Measurements from ENCODE around the gene PAFAH1B1. TPM values are rescaled to one million over a fixed set of nuclear protein-coding genes. Genes with fewer than 3 reads are reported as not detected.

The PAFAH1B1 gene
- total and polyA plus RNA-seq, 2 donors (not counting 3 experiments of a cell fraction or from before 2014, with no cell fraction given) = 46.5 to 158 TPM

DNA sequence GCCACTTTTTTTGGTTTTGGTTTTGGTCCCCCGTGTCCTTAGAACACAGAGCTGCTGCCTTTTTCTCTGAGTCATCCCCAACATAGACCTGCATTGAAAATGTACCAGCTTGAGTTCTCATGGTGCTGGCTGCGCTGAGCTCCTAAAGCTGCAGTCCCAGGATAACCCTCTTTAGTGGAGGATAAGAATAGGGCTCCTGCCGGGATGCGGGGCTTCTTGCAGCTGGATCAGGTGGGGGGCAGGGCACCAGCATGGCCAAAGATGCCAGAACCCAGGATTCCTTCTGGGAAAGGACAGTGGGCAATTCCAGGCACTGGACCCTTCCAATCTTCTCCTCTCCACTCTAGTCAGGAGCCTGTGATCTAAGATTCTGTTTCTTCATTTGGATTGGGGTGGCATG, 126.4 kb downstream of the PAFAH1B1 start:
- Histone ChIP-seq H2AFZ (ENCODE audit: low read depth, low read length) (no peak overlapping the region), H3K79me2 (ENCODE audit: control insufficient read depth, insufficient read depth, low read length) (no peaks in the 10 kb centered on the region), H3K4me2 (ENCODE audit: insufficient read depth, low read length) (no peak overlapping the region), H3K9ac (replicated peaks; ENCODE audit: extremely low read depth, insufficient read depth, low read length) (no peak overlapping the region), H3K4me1 (ENCODE audit: control insufficient read depth, extremely low read depth, insufficient read depth, low read length) (no peaks in the 10 kb centered on the region), H3K36me3 (ENCODE audit: control insufficient read depth in 2 of 2, extremely low read depth in 1 of 2, insufficient read depth in 2 of 2, low read length in 2 of 2) (no peaks in the 10 kb centered on the region), H3K9me3 (replicated peaks; ENCODE audit: control insufficient read depth, insufficient read depth, low read length) (no peaks in the 10 kb centered on the region), H3K9me1 (replicated peaks; ENCODE audit: control insufficient read depth, extremely low read depth, insufficient read depth, low read length) (no peaks in the 10 kb centered on the region), H4K20me1 (replicated peaks; ENCODE audit: control insufficient read depth, extremely low read depth, insufficient read depth, low read length) (no peaks in the 10 kb centered on the region), H3K27ac (ENCODE audit: insufficient read depth, low read depth, low read length) (no peak overlapping the region), H3K4me3 (replicated peaks in 1 of 3; ENCODE audit: insufficient read depth in 1 of 3, low read depth in 1 of 3, low read length in 3 of 3) (no peak overlapping the region), H3K27me3 (ENCODE audit: control insufficient read depth in 2 of 2, insufficient read depth in 2 of 2, low read length in 2 of 2) (peaks cover 11 to 12% of the 10 kb centered on the region in 2 experiments)
- intact Hi-C loops (cut with micrococcal nuclease) = no loop called here
- BruUV-seq (replicated peaks) = no TSS peak
- ChIA-PET CTCF (no interaction called here), POLR2A (no interaction called here)
- TF ChIP-seq, protein P1, sequence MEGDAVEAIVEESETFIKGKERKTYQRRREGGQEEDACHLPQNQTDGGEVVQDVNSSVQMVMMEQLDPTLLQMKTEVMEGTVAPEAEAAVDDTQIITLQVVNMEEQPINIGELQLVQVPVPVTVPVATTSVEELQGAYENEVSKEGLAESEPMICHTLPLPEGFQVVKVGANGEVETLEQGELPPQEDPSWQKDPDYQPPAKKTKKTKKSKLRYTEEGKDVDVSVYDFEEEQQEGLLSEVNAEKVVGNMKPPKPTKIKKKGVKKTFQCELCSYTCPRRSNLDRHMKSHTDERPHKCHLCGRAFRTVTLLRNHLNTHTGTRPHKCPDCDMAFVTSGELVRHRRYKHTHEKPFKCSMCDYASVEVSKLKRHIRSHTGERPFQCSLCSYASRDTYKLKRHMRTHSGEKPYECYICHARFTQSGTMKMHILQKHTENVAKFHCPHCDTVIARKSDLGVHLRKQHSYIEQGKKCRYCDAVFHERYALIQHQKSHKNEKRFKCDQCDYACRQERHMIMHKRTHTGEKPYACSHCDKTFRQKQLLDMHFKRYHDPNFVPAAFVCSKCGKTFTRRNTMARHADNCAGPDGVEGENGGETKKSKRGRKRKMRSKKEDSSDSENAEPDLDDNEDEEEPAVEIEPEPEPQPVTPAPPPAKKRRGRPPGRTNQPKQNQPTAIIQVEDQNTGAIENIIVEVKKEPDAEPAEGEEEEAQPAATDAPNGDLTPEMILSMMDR (IDR thresholded peaks at IDR 0.05; ENCODE audit: extremely low read depth in 1 of 2, insufficient read depth in 1 of 2, low read depth in 1 of 2, low read length in 2 of 2) = no peak
- TF ChIP-seq JUN (IDR thresholded peaks at IDR 0.05; ENCODE audit: borderline replicate concordance, insufficient read depth, insufficient read length, low read depth) (no peak), POLR2AphosphoS5 (IDR thresholded peaks at IDR 0.05; ENCODE audit: insufficient read depth, low read depth, low read length) (no peak), MAX (IDR thresholded peaks at IDR 0.05; ENCODE audit: insufficient read depth, insufficient read length) (no peak), FOS (IDR thresholded peaks at IDR 0.05; ENCODE audit: borderline replicate concordance, insufficient read depth, low read length) (no peak), MYC (IDR thresholded peaks at IDR 0.05; ENCODE audit: low read depth, low read length) (no peak), EZH2 (IDR thresholded peaks at IDR 0.05; ENCODE audit: borderline replicate concordance, low read depth, low read length, severe bottlenecking) (no peak), POLR2A (IDR thresholded peaks at IDR 0.05; ENCODE audit: low read depth, low read length) (no peak), GATA2 (IDR thresholded peaks at IDR 0.05; ENCODE audit: insufficient read depth, insufficient read length, low read depth, low read length) (no peak)
- FAIRE-seq (no peak), DNase-seq (ENCODE audit: low read depth, low spot score) (no peak)
- dilution Hi-C loops (cut with MboI; ENCODE audit: extremely low pct_ligation_motif_present, low sequenced_read_pairs) = no loop called here
